Loucy (cell line): ENCODE data around the gene PIK3R5.
"Not testable (repeated sequence)": the region's sequence is repeated elsewhere in the genome, so short reads cannot be mapped to it uniquely, and the experiment has no call there.

ENCODE experiments used
- EZH2phosphoT487 ChIP-seq: fragments of 200-600 bp; IDR thresholded peaks from 2 replicates; pipeline ENCODE4 v1.6.1; 2018; ENCODE audit warnings: antibody characterized with exemption, mild to moderate bottlenecking, moderate library complexity, borderline replicate concordance
- TF ChIP-seq, protein P1 (sequence below): fragments of 200-600 bp; sonication (generic); conservative IDR thresholded peaks from 2 replicates; pipeline ENCODE4 v1.5.1; 2014; ENCODE audit warnings: mild to moderate bottlenecking, antibody characterized with exemption, low read length

DNA sequence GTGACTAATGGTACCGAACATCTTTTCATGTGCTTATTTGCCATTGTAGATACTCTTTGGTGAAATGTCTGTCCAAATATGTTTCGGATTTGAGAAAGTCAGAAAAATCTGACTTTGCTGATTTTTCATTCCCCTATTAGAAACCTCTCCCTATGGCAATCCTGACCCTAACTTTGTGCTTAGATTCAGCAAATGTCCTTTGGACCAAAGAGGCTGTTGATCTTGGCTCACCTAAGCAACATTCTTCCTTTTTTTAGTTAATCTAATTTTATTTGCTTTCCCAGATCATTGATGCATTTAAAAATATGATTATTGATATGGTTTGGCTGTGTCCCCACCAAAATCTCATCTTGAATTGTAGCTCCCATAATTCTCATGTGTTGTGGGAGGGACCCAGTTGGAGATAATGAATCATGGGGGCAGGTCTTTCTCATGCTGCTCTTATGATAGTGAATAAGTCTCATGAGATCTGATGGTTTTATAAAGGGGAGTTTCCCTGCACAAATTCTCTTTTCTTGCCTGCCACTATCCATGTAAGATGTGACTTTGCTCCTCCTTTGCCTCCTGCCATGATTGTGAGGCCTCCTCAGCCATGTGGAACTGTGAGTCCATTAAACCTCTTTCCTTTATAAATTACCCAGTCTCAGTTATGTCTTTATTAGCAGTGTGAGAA lies 22.9 kb upstream of the PIK3R5 start:
- TF ChIP-seq, protein P1, sequence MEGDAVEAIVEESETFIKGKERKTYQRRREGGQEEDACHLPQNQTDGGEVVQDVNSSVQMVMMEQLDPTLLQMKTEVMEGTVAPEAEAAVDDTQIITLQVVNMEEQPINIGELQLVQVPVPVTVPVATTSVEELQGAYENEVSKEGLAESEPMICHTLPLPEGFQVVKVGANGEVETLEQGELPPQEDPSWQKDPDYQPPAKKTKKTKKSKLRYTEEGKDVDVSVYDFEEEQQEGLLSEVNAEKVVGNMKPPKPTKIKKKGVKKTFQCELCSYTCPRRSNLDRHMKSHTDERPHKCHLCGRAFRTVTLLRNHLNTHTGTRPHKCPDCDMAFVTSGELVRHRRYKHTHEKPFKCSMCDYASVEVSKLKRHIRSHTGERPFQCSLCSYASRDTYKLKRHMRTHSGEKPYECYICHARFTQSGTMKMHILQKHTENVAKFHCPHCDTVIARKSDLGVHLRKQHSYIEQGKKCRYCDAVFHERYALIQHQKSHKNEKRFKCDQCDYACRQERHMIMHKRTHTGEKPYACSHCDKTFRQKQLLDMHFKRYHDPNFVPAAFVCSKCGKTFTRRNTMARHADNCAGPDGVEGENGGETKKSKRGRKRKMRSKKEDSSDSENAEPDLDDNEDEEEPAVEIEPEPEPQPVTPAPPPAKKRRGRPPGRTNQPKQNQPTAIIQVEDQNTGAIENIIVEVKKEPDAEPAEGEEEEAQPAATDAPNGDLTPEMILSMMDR: not testable (repeated sequence)
- not testable (repeated sequence) for TF ChIP-seq EZH2phosphoT487
